Measurements from ENCODE around the gene HSPBP1. TPM values are rescaled to one million over a fixed set of nuclear protein-coding genes. Genes with fewer than 3 reads are reported as not detected.

HSPBP1 gene
- total and polyA plus RNA-seq, 9 of the 15 experiments (the other 6 are each of a cell fraction or from before 2014, with no cell fraction given): 0.83 to 81.3 (median 21.8) TPM

- ATAC-seq (no peak), FAIRE-seq (peak; percentile 71), DNase-seq (ENCODE audit: extremely low read depth in 1 of 4, low spot score in 3 of 4) (no peak)
- peaks cover 12% of the 10 kb centered on the region for H3K79me2 ChIP-seq (ENCODE audit: control insufficient read depth, insufficient read depth, low read length)
- H3K4me1 ChIP-seq (replicated peaks in 1 of 2; ENCODE audit: control insufficient read depth in 2 of 2, insufficient read depth in 2 of 2, low read length in 2 of 2): peaks cover 19% of the 10 kb centered on the region in 2 experiments
- peak overlapping the region; percentile 82 for H3K4me2 ChIP-seq (ENCODE audit: insufficient read depth, low read length)
- in situ Hi-C loops (cut with MboI) (no loop called here), intact Hi-C loops (cut with micrococcal nuclease) (no loop called here)
- WGBS (ENCODE audit: insufficient coverage, low coverage, missing lambda C conversion rate): 72% methylated on average over 13 of the region's 13 CpGs
- peaks cover 24% of the 10 kb centered on the region; the same call in 1 of the 3 replicates for H3K36me3 ChIP-seq (ENCODE audit: control insufficient read depth, insufficient read depth, low read length)
- no TSS peak for BruUV-seq (replicated peaks)
- H4K20me1 ChIP-seq (replicated peaks; ENCODE audit: control insufficient read depth, insufficient read depth, low read length): no peaks in the 10 kb centered on the region
- peak overlapping the region; percentile 63 to 89; a peak in 3 of 4 replicates for H3K9ac ChIP-seq (ENCODE audit: insufficient read depth in 1 of 2, low read depth in 2 of 2, low read length in 2 of 2)
- H3K27ac ChIP-seq (ENCODE audit: extremely low read depth, low read depth, low read length): no peak overlapping the region
- POLR2A ChIA-PET: interaction anchor here (0.5 to 2.3 kb wide), 9 partner anchors 17 to 165 kb away, joined by 3 to 15 read pairs (median 3); partner anchors contain the start of genes PPP6R1 and UBE2S
- H3K9me1 ChIP-seq (ENCODE audit: control insufficient read depth, insufficient read depth, low read length): no peaks in the 10 kb centered on the region
- H2AFZ ChIP-seq (ENCODE audit: low read depth, low read length): no peak overlapping the region
- peak overlapping the region; percentile 65 for H3K4me3 ChIP-seq
- CTCF ChIA-PET (ENCODE audit: low intra/inter-chr PET ratio): no interaction called here
- no peaks in the 10 kb centered on the region for H3K27me3 ChIP-seq (ENCODE audit: control insufficient read depth in 2 of 2, insufficient read depth in 2 of 2, low read length in 2 of 2)
- no peaks in the 10 kb centered on the region for H3K9me3 ChIP-seq (replicated peaks; ENCODE audit: control insufficient read depth, insufficient read depth, low read depth, low read length)
- peak; percentile 81 for TF ChIP-seq RBM25 (IDR thresholded peaks at IDR 0.05; ENCODE audit: low read depth, low read length, severe bottlenecking)
- TF ChIP-seq ZBTB43 (CRISPR knock-in tag; IDR thresholded peaks at IDR 0.05): no peak
- no peak for TF ChIP-seq NCOA4 (IDR thresholded peaks at IDR 0.05; ENCODE audit: partially characterized antibody)
- TF ChIP-seq KDM1A (IDR thresholded peaks at IDR 0.05): peak; percentile 57 to 59; a peak in 2 of 4 replicates
- no peak for TF ChIP-seq KDM4B (IDR thresholded peaks at IDR 0.05; ENCODE audit: borderline replicate concordance in 2 of 2, low read depth in 1 of 2)
- no peak for TF ChIP-seq POLR2AphosphoS2 (IDR thresholded peaks at IDR 0.05; ENCODE audit: low read length)
- TF ChIP-seq MLX (CRISPR knock-in tag; conservative IDR thresholded peaks at IDR 0.05): no peak
- TF ChIP-seq ADNP (tag; IDR thresholded peaks at IDR 0.05): peak; percentile 73
- no peak for TF ChIP-seq ZMIZ1 (IDR thresholded peaks at IDR 0.05; ENCODE audit: low read depth in 2 of 2, low read length in 2 of 2)
- no peak for TF ChIP-seq SAP30 (IDR thresholded peaks at IDR 0.05; ENCODE audit: borderline replicate concordance, insufficient read depth, low read depth, low read length, poor library complexity, severe bottlenecking)
- no peak for TF ChIP-seq RBM34 (IDR thresholded peaks at IDR 0.05; ENCODE audit: borderline replicate concordance, insufficient read depth, low read length)
- TF ChIP-seq ESRRA (IDR thresholded peaks at IDR 0.05; ENCODE audit: borderline replicate concordance, low read depth): peak; percentile 58
- TF ChIP-seq ZNF212 (CRISPR knock-in tag; IDR thresholded peaks at IDR 0.05): no peak
- TF ChIP-seq NCOA1 (IDR thresholded peaks at IDR 0.05; ENCODE audit: low read depth): no peak
Measured at GRCh38 chr19:55278391-55279135, 1.3 kb downstream of the HSPBP1 start.
